ENCODE data around the gene ZCCHC7. TPM values are rescaled to one million over a fixed set of nuclear protein-coding genes. Genes with fewer than 3 reads are reported as not detected.

ZCCHC7 gene
- total and polyA plus RNA-seq, 10 of the 15 experiments (the other 5 are each of a cell fraction or from before 2014, with no cell fraction given), result 42.9 to 178 (median 53.3) TPM

DNA sequence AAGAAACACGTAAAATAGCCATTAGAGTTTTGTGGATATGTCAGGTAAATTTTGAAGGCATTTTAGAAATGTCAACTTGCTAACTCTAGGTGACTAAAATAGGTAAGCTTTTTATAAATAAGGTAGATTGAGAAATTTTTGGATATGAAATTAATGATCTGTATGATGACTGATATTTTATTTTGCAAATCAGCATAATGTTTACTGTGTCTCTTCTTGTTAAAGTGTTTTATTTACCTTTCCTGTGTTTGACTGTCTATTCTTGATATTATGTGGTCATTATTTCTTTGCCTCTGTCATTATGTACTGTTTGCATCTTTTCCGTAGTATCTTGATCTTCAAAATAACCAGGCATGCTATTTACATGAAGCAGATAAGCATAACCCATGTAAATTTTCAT, 58.4 kb downstream of the ZCCHC7 start:
- Histone ChIP-seq H3K9me3 (replicated peaks; ENCODE audit: control insufficient read depth, insufficient read depth, low read length) (no peaks in the 10 kb centered on the region; the same call in 2 of the 3 replicates), H4K20me1 (ENCODE audit: control insufficient read depth, insufficient read depth) (no peaks in the 10 kb centered on the region), H3K4me1 (ENCODE audit: control insufficient read depth, insufficient read depth, low read length) (no peaks in the 10 kb centered on the region; the same call in 1 of the 2 replicates), H3K36me3 (ENCODE audit: control insufficient read depth in 2 of 2, insufficient read depth in 2 of 2, low read length in 1 of 2) (peaks cover 0 to 4% of the 10 kb centered on the region in 2 experiments; a peak in 2 of 4 replicates), H3K9ac (ENCODE audit: control insufficient read depth, insufficient read depth, low read length) (no peak overlapping the region), H3K79me2 (ENCODE audit: control insufficient read depth, insufficient read depth, low read length) (peaks cover 21% of the 10 kb centered on the region), H2AFZ (ENCODE audit: control insufficient read depth, low read depth, low read length) (no peak overlapping the region), H3K27ac (ENCODE audit: control insufficient read depth, insufficient read depth) (no peak overlapping the region), H3K4me2 (ENCODE audit: control insufficient read depth, insufficient read depth) (no peak overlapping the region), H3K27me3 (replicated peaks in 1 of 2; ENCODE audit: control insufficient read depth in 2 of 2, insufficient read depth in 2 of 2, low read length in 1 of 2) (no peaks in the 10 kb centered on the region), H3K4me3 (no peak overlapping the region)
- ChIA-PET POLR2A (interaction anchor here (0.6 kb wide), 2 partner anchors 175 to 921 kb away, joined by 3 to 4 read pairs; no protein-coding TSS in a partner anchor), SMC1A (ENCODE audit: uncharacterized antibody, unreplicated experiment) (interaction anchor here (1.0 to 2.6 kb wide), 5 partner anchors 31 to 102 kb away, joined by 3 to 11 read pairs (median 3); no protein-coding TSS in a partner anchor), RAD21 (ENCODE audit: unreplicated experiment) (no interaction called here), CTCF (no interaction called here)
- no TSS peak for BruUV-seq (replicated peaks)
- FAIRE-seq (no peak), ATAC-seq (no peak), DNase-seq (ENCODE audit: low read depth, low spot score) (no peak)
- no peak for TF ChIP-seq WRNIP1 (IDR thresholded peaks at IDR 0.05; ENCODE audit: borderline replicate concordance, low read depth, low read length)
- TF ChIP-seq NFIC (IDR thresholded peaks at IDR 0.05; ENCODE audit: low read depth, low read length), result no peak
- TF ChIP-seq NFXL1 (IDR thresholded peaks at IDR 0.05; ENCODE audit: borderline replicate concordance), result no peak
- no peak for TF ChIP-seq RB1 (IDR thresholded peaks at IDR 0.05; ENCODE audit: borderline replicate concordance)
- no peak for TF ChIP-seq JUNB (IDR thresholded peaks at IDR 0.05)
- no peak for TF ChIP-seq ASH2L (IDR thresholded peaks at IDR 0.05; ENCODE audit: borderline replicate concordance, low read depth)
- no peak for TF ChIP-seq HDAC6 (IDR thresholded peaks at IDR 0.05; ENCODE audit: unreplicated experiment)
- TF ChIP-seq ESRRA (IDR thresholded peaks at IDR 0.05; ENCODE audit: low read length), result no peak
- no peak for TF ChIP-seq ZZZ3 (IDR thresholded peaks at IDR 0.05; ENCODE audit: control insufficient read depth, insufficient read length, low read depth)
- TF ChIP-seq, protein P1, sequence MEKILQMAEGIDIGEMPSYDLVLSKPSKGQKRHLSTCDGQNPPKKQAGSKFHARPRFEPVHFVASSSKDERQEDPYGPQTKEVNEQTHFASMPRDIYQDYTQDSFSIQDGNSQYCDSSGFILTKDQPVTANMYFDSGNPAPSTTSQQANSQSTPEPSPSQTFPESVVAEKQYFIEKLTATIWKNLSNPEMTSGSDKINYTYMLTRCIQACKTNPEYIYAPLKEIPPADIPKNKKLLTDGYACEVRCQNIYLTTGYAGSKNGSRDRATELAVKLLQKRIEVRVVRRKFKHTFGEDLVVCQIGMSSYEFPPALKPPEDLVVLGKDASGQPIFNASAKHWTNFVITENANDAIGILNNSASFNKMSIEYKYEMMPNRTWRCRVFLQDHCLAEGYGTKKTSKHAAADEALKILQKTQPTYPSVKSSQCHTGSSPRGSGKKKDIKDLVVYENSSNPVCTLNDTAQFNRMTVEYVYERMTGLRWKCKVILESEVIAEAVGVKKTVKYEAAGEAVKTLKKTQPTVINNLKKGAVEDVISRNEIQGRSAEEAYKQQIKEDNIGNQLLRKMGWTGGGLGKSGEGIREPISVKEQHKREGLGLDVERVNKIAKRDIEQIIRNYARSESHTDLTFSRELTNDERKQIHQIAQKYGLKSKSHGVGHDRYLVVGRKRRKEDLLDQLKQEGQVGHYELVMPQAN (conservative IDR thresholded peaks at IDR 0.05), result no peak
- TF ChIP-seq PAX8 (IDR thresholded peaks at IDR 0.05), result no peak
- TF ChIP-seq KDM1A (IDR thresholded peaks at IDR 0.05; ENCODE audit: borderline replicate concordance), result no peak
- no peak for TF ChIP-seq SMC3 (IDR thresholded peaks at IDR 0.05; ENCODE audit: borderline replicate concordance, low read length)
- TF ChIP-seq, protein P2, sequence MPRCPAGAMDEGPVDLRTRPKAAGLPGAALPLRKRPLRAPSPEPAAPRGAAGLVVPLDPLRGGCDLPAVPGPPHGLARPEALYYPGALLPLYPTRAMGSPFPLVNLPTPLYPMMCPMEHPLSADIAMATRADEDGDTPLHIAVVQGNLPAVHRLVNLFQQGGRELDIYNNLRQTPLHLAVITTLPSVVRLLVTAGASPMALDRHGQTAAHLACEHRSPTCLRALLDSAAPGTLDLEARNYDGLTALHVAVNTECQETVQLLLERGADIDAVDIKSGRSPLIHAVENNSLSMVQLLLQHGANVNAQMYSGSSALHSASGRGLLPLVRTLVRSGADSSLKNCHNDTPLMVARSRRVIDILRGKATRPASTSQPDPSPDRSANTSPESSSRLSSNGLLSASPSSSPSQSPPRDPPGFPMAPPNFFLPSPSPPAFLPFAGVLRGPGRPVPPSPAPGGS (IDR thresholded peaks at IDR 0.05; ENCODE audit: borderline replicate concordance, insufficient read depth, low read depth, low read length, poor library complexity, severe bottlenecking), result no peak
- no peak for TF ChIP-seq ZNF24 (IDR thresholded peaks at IDR 0.05)
- TF ChIP-seq, protein P3, sequence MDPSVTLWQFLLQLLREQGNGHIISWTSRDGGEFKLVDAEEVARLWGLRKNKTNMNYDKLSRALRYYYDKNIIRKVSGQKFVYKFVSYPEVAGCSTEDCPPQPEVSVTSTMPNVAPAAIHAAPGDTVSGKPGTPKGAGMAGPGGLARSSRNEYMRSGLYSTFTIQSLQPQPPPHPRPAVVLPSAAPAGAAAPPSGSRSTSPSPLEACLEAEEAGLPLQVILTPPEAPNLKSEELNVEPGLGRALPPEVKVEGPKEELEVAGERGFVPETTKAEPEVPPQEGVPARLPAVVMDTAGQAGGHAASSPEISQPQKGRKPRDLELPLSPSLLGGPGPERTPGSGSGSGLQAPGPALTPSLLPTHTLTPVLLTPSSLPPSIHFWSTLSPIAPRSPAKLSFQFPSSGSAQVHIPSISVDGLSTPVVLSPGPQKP (IDR thresholded peaks at IDR 0.05; ENCODE audit: low read depth, low read length), result no peak
- TF ChIP-seq MTA3 (IDR thresholded peaks at IDR 0.05; ENCODE audit: borderline replicate concordance, low read length), result no peak
- TF ChIP-seq SREBF1 (IDR thresholded peaks at IDR 0.05; ENCODE audit: low read length), result no peak
- no peak for TF ChIP-seq CBX3 (IDR thresholded peaks at IDR 0.05; ENCODE audit: borderline replicate concordance, low read depth)
- WGBS (ENCODE audit: insufficient coverage, insufficient replicate concordance, low lambda C conversion rate, missing lambda C conversion rate), result 55% methylated on average over 2 of the region's 2 CpGs
- intact Hi-C loops (cut with micrococcal nuclease; ENCODE audit: unreplicated experiment) (no loop called here), in situ Hi-C loops (cut with MboI) (no loop called here)

All from GM12878 (cell line).